ENCODE results near the gene PTPRZ1.
A peak's percentile ranks its signal among the peaks of the same experiment; 100 is the strongest.

Gene PTPRZ1

GRCh38 chr7:121891731-121892130 is 18.8 kb downstream of the PTPRZ1 start:
- DNase-seq (ENCODE audit: low spot score) = no peak

- DNase-seq (ENCODE audit: low spot score) = no peak
These were observed 28.1 kb downstream of the PTPRZ1 start for GRCh38 chr7:121901026-121901425.

- DNase-seq (ENCODE audit: low spot score) = no peak
These were observed 31.2 kb downstream of the PTPRZ1 start for GRCh38 chr7:121904120-121904519.

DNA sequence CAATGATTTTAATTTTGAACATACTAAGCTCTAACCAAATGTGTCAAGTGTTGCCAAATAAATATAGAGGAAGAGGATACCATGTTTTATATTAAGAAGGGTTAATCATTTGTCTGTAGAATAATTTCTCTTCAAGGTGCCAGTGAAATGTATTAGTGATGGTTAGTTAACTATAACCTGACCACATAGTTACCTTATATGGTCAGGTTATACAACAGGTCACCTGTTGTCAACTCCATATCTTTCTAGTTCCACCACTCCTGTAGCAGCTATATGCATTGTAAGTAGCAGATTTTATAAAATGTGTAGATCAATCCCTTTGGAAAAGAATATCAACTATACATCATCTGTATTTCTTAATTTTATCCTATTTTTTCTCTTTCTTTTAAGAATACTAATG is 35.1 kb downstream of the PTPRZ1 start:
- DNase-seq (ENCODE audit: low spot score) = no peak

GRCh38 chr7:121909716-121910345 is 36.9 kb downstream of the PTPRZ1 start:
- DNase-seq (ENCODE audit: low spot score) = no peak

DNA sequence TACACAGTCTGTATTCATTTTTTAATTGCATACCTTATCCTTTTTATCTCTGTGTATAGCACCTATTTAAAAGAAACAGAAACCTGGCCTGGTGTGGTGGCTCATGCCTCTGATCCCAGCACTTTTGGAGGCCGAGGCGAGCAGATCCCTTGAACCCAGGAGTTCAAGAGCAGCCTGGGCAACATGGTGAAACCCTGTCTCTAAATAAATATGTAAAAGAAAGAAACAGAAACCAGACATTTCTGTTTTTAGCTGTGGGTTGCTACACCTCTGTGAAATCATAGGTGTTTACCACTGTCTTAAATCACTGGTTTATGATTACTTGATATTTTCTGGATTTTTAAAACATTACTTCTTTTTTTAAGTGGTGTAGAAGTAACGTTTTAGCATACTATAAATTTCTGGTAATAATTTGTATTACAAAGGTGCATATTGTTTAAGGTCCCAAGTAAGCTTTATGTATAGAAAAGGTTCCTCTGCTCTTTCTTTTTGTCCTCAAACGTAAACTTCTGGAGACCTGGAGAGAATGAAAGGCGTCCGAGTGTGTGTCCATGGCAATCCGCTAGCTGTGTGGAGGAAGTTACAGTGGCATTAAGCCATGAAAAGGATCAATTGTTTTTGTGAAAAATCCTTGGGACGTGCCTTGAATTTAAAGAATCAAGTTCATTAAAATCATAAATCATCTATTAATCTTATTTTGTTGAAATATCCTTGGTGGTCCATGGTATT is 41.1 kb downstream of the PTPRZ1 start:
- DNase-seq (ENCODE audit: low spot score) = no peak

- DNase-seq (ENCODE audit: low spot score) = no peak
These were observed 41.8 kb downstream of the PTPRZ1 start for GRCh38 chr7:121914676-121915279.

- DNase-seq (ENCODE audit: low spot score) = no peak
These were observed 43.2 kb downstream of the PTPRZ1 start for GRCh38 chr7:121916211-121916610.

DNA sequence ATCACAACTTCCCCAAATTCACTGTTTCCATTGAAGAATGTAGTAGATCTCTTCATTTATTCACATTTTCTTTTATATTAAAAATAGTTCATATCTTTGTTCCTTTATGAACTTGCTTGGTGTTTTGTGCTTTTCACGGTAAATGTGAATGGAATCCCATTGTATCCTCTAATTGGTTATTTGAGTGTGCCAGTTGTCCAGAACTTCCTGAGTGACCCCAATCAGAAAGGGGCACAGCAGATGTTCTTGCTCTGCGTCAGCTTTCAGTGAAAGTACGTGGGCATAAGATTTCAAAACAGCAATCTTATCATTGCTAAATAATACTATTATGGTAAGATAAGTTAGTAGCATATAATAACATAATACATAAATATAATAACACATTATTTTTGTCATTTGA is 47.0 kb downstream of the PTPRZ1 start:
- no peak for DNase-seq (ENCODE audit: low spot score)

DNA sequence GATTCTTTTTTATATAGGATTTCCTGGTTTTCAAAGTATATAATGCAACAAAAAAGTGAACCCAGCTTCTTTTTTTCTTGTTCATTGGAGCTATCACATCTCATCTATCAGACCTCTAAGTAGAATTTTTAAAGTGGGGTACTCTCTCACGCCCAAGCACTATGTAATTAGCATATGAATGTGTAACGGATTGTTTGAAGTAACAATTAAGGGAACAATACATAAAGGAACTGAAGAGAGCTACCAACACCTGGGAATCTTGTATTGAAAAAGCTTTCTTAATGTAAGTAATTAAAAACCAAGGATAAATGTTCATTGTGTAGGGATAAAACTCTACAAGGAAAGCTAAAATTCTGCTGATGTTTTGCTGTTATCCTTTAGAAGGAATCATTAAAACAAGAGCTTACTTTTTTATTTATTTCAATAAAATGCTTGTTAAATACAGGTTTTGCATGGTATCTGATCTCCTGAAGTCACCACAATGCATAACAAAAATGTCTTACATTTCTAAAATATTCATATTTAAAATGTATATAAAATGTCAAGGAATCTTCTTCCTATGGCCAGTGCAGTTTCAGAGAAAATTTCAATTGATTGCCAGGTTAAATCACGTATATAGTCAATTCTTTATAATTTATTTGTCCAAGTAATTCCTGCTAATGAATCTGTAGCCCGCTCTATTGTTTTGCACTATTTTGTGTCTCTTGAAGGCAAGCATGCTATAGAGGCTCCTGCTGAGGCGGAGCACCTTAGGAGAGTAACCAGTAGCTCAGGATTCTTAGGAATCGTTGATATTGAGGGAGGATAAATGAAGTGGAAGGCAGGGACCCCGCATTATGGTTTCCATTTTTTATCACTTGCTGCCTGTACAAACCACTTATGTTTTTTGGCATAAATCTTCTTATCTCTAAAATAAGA is 51.6 kb downstream of the PTPRZ1 start:
- no peak for DNase-seq (ENCODE audit: low spot score)

DNA sequence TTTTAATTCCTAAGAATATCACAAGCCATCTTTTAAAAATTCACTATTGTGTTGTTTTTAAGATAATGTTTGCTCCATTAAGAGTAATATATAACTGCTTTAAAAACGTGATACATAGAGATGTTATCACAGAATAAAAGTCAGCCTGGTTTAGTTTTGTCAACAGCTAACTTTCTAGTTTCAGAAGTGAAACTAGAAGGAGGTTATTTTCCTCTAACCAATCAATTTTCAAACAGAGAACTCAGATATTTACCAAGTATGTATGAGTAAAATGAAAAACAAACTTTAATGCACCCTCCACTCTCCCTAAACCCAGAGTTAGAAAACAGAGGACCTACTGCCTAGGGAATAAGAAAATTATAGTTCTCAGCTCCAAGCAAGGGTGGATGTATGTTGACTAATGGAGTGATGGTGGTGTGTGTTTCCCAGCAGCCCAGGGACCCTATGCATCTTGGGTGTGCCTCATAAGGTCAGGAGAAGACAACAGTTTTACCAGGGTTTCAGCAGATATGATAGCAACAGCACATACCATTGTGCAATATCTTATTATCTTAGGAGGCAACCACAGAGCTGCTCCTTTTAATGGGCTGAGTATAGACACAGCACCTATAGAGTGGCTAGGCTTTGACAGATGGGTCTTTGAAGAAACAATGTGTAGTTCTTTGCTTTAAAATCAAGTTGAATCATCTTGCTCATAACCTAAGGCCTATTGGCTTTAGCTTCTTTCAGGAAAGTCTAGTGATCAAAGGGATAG is 58.4 kb downstream of the PTPRZ1 start:
- DNase-seq (ENCODE audit: low spot score) = peak; percentile 20

- DNase-seq (ENCODE audit: low spot score) = no peak
These were observed 59.8 kb downstream of the PTPRZ1 start for GRCh38 chr7:121932768-121933167.

DNA sequence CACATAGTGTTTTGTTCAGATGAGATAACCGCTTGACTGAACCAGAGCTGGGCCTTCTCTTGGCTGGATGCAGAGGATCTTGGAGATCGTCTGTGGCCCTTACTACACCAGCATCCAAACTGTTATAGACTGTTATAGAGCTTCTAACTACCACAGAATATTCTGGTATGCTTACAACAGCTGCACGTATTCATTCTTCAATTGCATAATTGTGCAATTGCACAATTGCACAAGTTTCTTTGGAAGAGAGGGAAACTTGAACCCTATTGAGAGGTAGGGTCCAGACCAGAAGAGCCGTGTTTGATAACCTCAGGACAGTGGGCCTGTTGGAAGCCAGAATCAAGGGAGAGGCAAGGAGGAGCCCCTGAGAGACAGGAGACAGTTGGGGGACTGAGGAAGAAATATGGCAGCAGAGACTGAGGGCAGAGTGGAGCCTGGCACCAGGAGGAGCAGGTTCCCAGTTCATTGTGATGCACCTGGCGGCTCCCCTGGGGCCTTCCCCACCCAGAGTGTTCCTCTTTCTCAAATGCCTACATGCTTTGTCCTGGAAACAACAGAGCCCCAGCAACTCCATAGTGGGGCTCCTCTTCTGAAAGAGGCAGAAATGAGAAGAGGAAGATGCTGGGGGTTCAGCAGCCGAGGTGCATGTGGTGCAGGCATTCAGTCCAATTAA is 64.1 kb downstream of the PTPRZ1 start:
- DNase-seq (ENCODE audit: low spot score) = no peak

DNA sequence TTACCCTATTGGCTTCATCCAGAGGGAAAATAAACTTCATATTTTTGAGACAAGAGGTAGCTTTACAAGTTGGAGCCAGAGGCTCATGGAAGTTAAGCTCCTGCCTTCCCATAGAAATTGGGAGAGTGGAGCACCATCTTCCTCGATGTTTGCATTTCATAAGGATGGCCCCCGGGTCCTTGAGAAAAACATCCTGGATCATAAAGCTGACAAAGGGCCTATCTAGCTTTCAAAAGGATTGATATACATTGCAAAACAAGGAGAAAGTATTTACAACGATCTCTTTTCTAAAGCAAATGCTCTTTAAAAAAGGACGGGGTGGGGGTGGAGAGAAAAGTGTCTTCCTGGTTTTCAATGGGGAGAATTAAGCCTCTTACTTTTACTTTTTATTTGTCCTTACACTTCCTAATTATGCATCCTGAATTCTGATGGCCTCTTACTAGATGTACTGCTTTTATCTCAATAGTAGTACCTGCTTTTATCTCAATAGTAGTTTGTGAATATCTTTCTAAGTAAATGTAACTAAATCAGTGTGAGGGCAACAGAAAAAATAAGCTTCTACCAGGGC is 65.6 kb downstream of the PTPRZ1 start:
- DNase-seq (ENCODE audit: low spot score) = no peak

DNA sequence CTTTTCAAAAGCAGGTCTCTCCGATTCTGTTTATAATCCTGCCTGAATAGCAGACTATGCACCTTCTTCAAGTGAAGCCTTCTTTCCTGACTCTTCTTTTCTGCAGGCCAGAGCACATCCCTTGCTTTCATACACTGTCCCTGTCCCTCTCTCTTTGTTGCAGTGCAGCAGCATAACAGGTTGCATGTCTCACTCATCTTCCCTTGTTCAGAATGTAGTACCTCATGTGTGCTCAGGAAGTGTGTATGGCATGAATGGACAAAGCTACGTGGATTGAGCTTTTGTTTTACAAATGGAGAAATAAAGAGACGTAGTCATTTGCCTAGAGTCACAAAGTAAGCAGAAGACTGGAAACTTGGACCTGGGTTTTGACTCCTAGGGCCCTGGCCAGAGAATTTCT is 68.0 kb downstream of the PTPRZ1 start:
- no peak for DNase-seq (ENCODE audit: low spot score)

- DNase-seq (ENCODE audit: low spot score) = no peak
These were observed 68.9 kb downstream of the PTPRZ1 start for GRCh38 chr7:121941830-121942229.

- DNase-seq (ENCODE audit: low spot score) = no peak
These were observed 72.1 kb downstream of the PTPRZ1 start for GRCh38 chr7:121945066-121945465.

GRCh38 chr7:121945480-121946236 is 72.7 kb downstream of the PTPRZ1 start:
- no peak for DNase-seq (ENCODE audit: low spot score)

GRCh38 chr7:121953164-121953563 is 80.2 kb downstream of the PTPRZ1 start:
- DNase-seq (ENCODE audit: low spot score) = no peak

- no peak for DNase-seq (ENCODE audit: low spot score)
These were observed 80.6 kb downstream of the PTPRZ1 start for GRCh38 chr7:121953601-121954000.

All from COLO829 (cell line).